Testis (tissue), 3 donors: ENCODE results near the gene NHSL2. TPM values are rescaled to one million over a fixed set of nuclear protein-coding genes. Genes with fewer than 3 reads are reported as not detected.
A peak's percentile ranks its signal among the peaks of the same experiment; 100 is the strongest.

Experiments
- DNase-seq: peaks from one replicate; pipeline ENCODE4 v3.0.0-alpha.2; 2019
- H3K27ac ChIP-seq, 2 donors: fragments of 200-600 bp; sonication (generic); one replicate each; pipeline ENCODE4 v1.5.1; 2019
- H3K27me3 ChIP-seq: fragments of 200-600 bp; sonication (generic); one replicate; pipeline ENCODE4 v1.5.1; 2019
- H3K36me3 ChIP-seq: fragments of 200-600 bp; sonication (generic); one replicate; pipeline ENCODE4 v1.5.1; 2017; ENCODE audit warnings: low read depth; ENCODE audit errors: missing control alignments
- H3K4me1 ChIP-seq: fragments of 200-600 bp; sonication (generic); one replicate; pipeline ENCODE4 v1.5.1; 2019
- H3K4me3 ChIP-seq, 2 donors: fragments of 200-600 bp; sonication (generic); one replicate each; pipeline ENCODE4 v1.5.1; 2017 to 2019
- H3K9me3 ChIP-seq: fragments of 200-600 bp; sonication (generic); one replicate; pipeline ENCODE4 v1.5.1; 2017
- CTCF ChIP-seq, 3 experiments: fragments of 450-650 bp in 2 of 3; fragments of 200-600 bp in 1 of 3; sonication (generic) in 1 of 3; IDR thresholded peaks; one replicate each; pipeline ENCODE4 v1.5.1; 2016 to 2019; ENCODE audit warnings: antibody characterized with exemption in 3 of 3, mild to moderate bottlenecking in 2 of 3, moderate library complexity in 1 of 3
- POLR2A ChIP-seq: fragments of 450-650 bp; IDR thresholded peaks from one replicate; pipeline ENCODE4 v1.6.1; 2017; ENCODE audit warnings: antibody characterized with exemption, mild to moderate bottlenecking, moderate library complexity
- WGBS, 2 donors: methylation state at CpG; one replicate each; pipeline ENCODE4 v1.1.5; 2018; 5-methylcytosine and 5-hydroxymethylcytosine counted together
- intact Hi-C: fragments of 100-400 bp; cut with DNase I; formaldehyde crosslinking; loops from one replicate; pipeline ENCODE4 v1.15.1; 2023; ENCODE audit warnings: low total_unique reads
- polyA plus RNA-seq: library from polyadenylated mRNA; stranded (reverse); fragments of 350-450 nt; fragmentation: Illumina TruSeq; extraction: RNeasy Lipid Tissue Mini Kit (QIAGEN cat#74804); gene quantifications from one replicate; pipeline ENCODE4 v1.2.3, GENCODE V29; 2014; ENCODE audit warnings: low read depth, low replicate concordance; ENCODE audit not compliant: insufficient read depth
- total RNA-seq, 2 donors: library from RNA; depleted of rRNA; stranded (reverse); fragments of >200 nt; gene quantifications; one replicate each; pipeline ENCODE4 v1.2.3, GENCODE V29; 2016

Gene NHSL2
- total and polyA plus RNA-seq, 3 donors from 2014 or later: 9.5 to 33.1 (median 32.5) TPM

- Histone ChIP-seq H3K4me1 (no peaks in the 10 kb centered on the region), H3K4me3 (no peak overlapping the region), H3K27ac (no peak overlapping the region), H3K27me3 (no peaks in the 10 kb centered on the region), H3K9me3 (no peaks in the 10 kb centered on the region), H3K36me3 (no peaks in the 10 kb centered on the region)
- WGBS, 2 donors: 60 to 64% methylated on average over 4 to 6 of the region's 6 CpGs
- no peak for DNase-seq
- TF ChIP-seq CTCF (IDR thresholded peaks at IDR 0.05) (no peak), POLR2A (no peak)
- intact Hi-C loops: no loop called here
Observed at GRCh38 chrX:72041176-72041575, 130.5 kb downstream of the NHSL2 start.

GRCh38 chrX:72041871-72042851, 131.5 kb downstream of the NHSL2 start:
- WGBS, 2 donors: 44 to 73% methylated on average over 6 to 13 of the region's 13 CpGs
- H3K27ac ChIP-seq: peak overlapping the region in 1 of 2 donors; percentile 50
- no peak for TF ChIP-seq CTCF (IDR thresholded peaks at IDR 0.05)
- no peak for TF ChIP-seq POLR2A
- H3K27me3 ChIP-seq: no peaks in the 10 kb centered on the region
- H3K4me1 ChIP-seq: no peaks in the 10 kb centered on the region
- no peaks in the 10 kb centered on the region for H3K36me3 ChIP-seq
- H3K4me3 ChIP-seq: no peak overlapping the region
- H3K9me3 ChIP-seq: no peaks in the 10 kb centered on the region
- DNase-seq: peak; percentile 26
- intact Hi-C loops: no loop called here

GRCh38 chrX:72042852-72043248, 132.2 kb downstream of the NHSL2 start:
- no peak for TF ChIP-seq POLR2A
- TF ChIP-seq CTCF (IDR thresholded peaks at IDR 0.05): no peak
- no peaks in the 10 kb centered on the region for H3K9me3 ChIP-seq
- no peaks in the 10 kb centered on the region for H3K27me3 ChIP-seq
- DNase-seq: no peak
- intact Hi-C loops: no loop called here
- no peak overlapping the region for H3K27ac ChIP-seq
- no peaks in the 10 kb centered on the region for H3K4me1 ChIP-seq
- no peaks in the 10 kb centered on the region for H3K36me3 ChIP-seq
- 94% methylated on average over 2 to 3 of the region's 3 CpGs for WGBS, 2 donors
- H3K4me3 ChIP-seq: no peak overlapping the region

GRCh38 chrX:72043636-72044035, 133.0 kb downstream of the NHSL2 start:
- intact Hi-C loops: no loop called here
- 73 to 100% methylated on average over 1 to 4 of the region's 4 CpGs for WGBS, 2 donors
- no peak overlapping the region for H3K4me3 ChIP-seq
- no peak overlapping the region for H3K27ac ChIP-seq
- TF ChIP-seq POLR2A: no peak
- TF ChIP-seq CTCF (IDR thresholded peaks at IDR 0.05): no peak
- H3K36me3 ChIP-seq: no peaks in the 10 kb centered on the region
- DNase-seq: no peak
- no peaks in the 10 kb centered on the region for H3K27me3 ChIP-seq
- H3K4me1 ChIP-seq: no peaks in the 10 kb centered on the region
- no peaks in the 10 kb centered on the region for H3K9me3 ChIP-seq
